Astrocyte of the cerebellum (primary cell): ENCODE data around the gene CFAP61.

ENCODE experiments used
- DNase-seq: peaks from one replicate; pipeline ENCODE4 v3.0.0-alpha.2; 2011; ENCODE audit warnings: low read depth
- H3K4me3 ChIP-seq: 2 replicates; pipeline ENCODE4 v1.5.1; 2011; ENCODE audit warnings: mild to moderate bottlenecking, low read depth, low read length, moderate library complexity
- in situ Hi-C: cut with HindIII; loops from 2 replicates; pipeline ENCODE4 v1.10.0; 2017; ENCODE audit warnings: low sequenced_read_pairs
- TF ChIP-seq, protein P1 (sequence below): IDR thresholded peaks from 2 replicates; pipeline ENCODE4 v1.5.1; 2012; ENCODE audit warnings: low read length, low read depth, moderate library complexity, mild to moderate bottlenecking; ENCODE audit errors: missing control alignments

Gene CFAP61

GRCh38 chr20:20259533-20259932 is 207.2 kb downstream of the CFAP61 start:
- DNase-seq = no peak
- TF ChIP-seq, protein P1, sequence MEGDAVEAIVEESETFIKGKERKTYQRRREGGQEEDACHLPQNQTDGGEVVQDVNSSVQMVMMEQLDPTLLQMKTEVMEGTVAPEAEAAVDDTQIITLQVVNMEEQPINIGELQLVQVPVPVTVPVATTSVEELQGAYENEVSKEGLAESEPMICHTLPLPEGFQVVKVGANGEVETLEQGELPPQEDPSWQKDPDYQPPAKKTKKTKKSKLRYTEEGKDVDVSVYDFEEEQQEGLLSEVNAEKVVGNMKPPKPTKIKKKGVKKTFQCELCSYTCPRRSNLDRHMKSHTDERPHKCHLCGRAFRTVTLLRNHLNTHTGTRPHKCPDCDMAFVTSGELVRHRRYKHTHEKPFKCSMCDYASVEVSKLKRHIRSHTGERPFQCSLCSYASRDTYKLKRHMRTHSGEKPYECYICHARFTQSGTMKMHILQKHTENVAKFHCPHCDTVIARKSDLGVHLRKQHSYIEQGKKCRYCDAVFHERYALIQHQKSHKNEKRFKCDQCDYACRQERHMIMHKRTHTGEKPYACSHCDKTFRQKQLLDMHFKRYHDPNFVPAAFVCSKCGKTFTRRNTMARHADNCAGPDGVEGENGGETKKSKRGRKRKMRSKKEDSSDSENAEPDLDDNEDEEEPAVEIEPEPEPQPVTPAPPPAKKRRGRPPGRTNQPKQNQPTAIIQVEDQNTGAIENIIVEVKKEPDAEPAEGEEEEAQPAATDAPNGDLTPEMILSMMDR = no peak
- in situ Hi-C loops = no loop called here
- H3K4me3 ChIP-seq = no peak overlapping the region

GRCh38 chr20:20261159-20261558 is 208.8 kb downstream of the CFAP61 start:
- H3K4me3 ChIP-seq = no peak overlapping the region
- TF ChIP-seq, protein P1 = no peak
- in situ Hi-C loops = no loop called here
- DNase-seq = no peak

DNA sequence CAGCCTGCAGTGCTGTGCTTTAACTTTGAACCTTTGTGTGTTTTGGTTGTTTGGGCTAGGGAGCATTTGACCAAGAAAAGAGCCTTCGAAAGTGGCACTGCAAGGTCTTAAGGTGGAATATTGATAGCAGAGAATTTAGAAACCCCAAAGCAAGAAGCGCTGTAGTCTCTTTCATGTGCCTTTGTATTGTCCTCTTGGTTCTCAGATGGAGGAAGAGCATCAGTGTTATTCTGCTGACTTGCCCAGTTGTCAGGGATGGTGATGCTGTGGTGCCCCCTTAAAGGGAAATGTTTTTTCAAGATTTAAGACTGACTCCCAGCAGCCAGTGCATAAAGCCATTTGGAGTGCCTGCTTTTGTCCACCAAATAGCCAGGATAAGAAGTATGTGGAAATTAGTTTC is 212.9 kb downstream of the CFAP61 start:
- TF ChIP-seq, protein P1 = no peak
- DNase-seq = no peak
- in situ Hi-C loops = no loop called here
- no peak overlapping the region for H3K4me3 ChIP-seq

GRCh38 chr20:20266552-20266951 is 214.2 kb downstream of the CFAP61 start:
- TF ChIP-seq, protein P1 = no peak
- in situ Hi-C loops = no loop called here
- no peak overlapping the region for H3K4me3 ChIP-seq
- DNase-seq = no peak

- TF ChIP-seq, protein P1 = no peak
- no peak for DNase-seq
- in situ Hi-C loops = no loop called here
- H3K4me3 ChIP-seq = no peak overlapping the region
Observed at GRCh38 chr20:20267685-20268370, 215.5 kb downstream of the CFAP61 start.

DNA sequence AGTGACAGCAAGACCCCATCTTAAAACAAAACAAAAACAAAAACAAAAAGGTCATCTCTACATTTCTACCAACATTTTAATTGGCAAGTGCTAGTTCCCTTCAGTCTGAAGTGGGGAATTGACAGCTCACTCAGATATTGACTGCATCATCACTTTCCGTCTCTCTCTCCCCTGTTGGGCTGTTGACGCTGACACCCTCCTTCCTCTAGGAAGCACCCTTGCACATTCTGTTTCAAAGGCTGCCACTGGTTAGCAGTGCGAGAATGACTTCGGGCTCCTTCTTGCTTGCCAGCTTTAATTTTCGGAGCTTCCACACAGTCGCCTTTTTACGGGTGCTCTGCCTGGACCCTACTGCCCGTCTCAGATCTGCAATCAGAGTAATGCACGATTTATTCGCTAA is 218.9 kb downstream of the CFAP61 start:
- no peak for DNase-seq
- H3K4me3 ChIP-seq = no peak overlapping the region
- TF ChIP-seq, protein P1 = no peak
- in situ Hi-C loops = no loop called here
